Body of pancreas (tissue), 4 donors: ENCODE results near the gene DOCK3.

ENCODE experiments used
- POLR2A ChIP-seq, 3 donors: fragments of 450-650 bp; IDR thresholded peaks; one replicate each; pipeline ENCODE4 v1.6.1; 2016; ENCODE audit warnings: antibody characterized with exemption in 3 of 3, mild to moderate bottlenecking in 2 of 3
- TF ChIP-seq, protein P1 (sequence below), 7 experiments: fragments of 450-650 bp in 4 of 7; fragments of 200-600 bp in 3 of 7; sonication (generic) in 3 of 7; IDR thresholded peaks; one replicate each; pipeline ENCODE4 v1.5.1; 2016 to 2019; ENCODE audit warnings: antibody characterized with exemption in 7 of 7

- TF ChIP-seq POLR2A (IDR thresholded peaks at IDR 0.05), result no peak
- TF ChIP-seq, protein P1, sequence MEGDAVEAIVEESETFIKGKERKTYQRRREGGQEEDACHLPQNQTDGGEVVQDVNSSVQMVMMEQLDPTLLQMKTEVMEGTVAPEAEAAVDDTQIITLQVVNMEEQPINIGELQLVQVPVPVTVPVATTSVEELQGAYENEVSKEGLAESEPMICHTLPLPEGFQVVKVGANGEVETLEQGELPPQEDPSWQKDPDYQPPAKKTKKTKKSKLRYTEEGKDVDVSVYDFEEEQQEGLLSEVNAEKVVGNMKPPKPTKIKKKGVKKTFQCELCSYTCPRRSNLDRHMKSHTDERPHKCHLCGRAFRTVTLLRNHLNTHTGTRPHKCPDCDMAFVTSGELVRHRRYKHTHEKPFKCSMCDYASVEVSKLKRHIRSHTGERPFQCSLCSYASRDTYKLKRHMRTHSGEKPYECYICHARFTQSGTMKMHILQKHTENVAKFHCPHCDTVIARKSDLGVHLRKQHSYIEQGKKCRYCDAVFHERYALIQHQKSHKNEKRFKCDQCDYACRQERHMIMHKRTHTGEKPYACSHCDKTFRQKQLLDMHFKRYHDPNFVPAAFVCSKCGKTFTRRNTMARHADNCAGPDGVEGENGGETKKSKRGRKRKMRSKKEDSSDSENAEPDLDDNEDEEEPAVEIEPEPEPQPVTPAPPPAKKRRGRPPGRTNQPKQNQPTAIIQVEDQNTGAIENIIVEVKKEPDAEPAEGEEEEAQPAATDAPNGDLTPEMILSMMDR (IDR thresholded peaks at IDR 0.05), result no peak
Measured at GRCh38 chr3:51004235-51004634, 329.5 kb downstream of the DOCK3 start.
